ENCODE results near the gene TMEM269. TPM values are rescaled to one million over a fixed set of nuclear protein-coding genes. Genes with fewer than 3 reads are reported as not detected.

TMEM269 gene
- total and polyA plus RNA-seq, 2 experiments from 2014 or later, result 0.12 to 0.40 TPM

- no peaks in the 10 kb centered on the region for H3K9me3 ChIP-seq (ENCODE audit: low read depth)
- DNase-seq (ENCODE audit: low spot score), result no peak
- TF ChIP-seq EZH2 (IDR thresholded peaks at IDR 0.05; ENCODE audit: borderline replicate concordance) (no peak), EZH2phosphoT487 (IDR thresholded peaks at IDR 0.05; ENCODE audit: low read depth, severe bottlenecking, unreplicated experiment) (no peak), CTCF (IDR thresholded peaks at IDR 0.05; ENCODE audit: poor library complexity) (no peak)
- H3K79me2 ChIP-seq, result peaks cover 20% of the 10 kb centered on the region
- H3K27me3 ChIP-seq, result no peaks in the 10 kb centered on the region
- no peak overlapping the region for H3K27ac ChIP-seq
- H3K9me2 ChIP-seq (replicated peaks; ENCODE audit: insufficient read depth), result no peaks in the 10 kb centered on the region
- H3K4me1 ChIP-seq (ENCODE audit: insufficient read depth), result no peaks in the 10 kb centered on the region
- peaks cover 3% of the 10 kb centered on the region for H3K36me3 ChIP-seq (replicated peaks; ENCODE audit: insufficient read depth, low read depth)
- H4K20me1 ChIP-seq (ENCODE audit: insufficient read depth, poor library complexity, severe bottlenecking), result peaks cover 5% of the 10 kb centered on the region
- 92% methylated on average over 6 of the region's 6 CpGs for WGBS (ENCODE audit: low lambda C conversion rate, missing lambda C conversion rate)
- no peak overlapping the region for H3K4me3 ChIP-seq
- H2AFZ ChIP-seq, result no peak overlapping the region
- H3K4me2 ChIP-seq, result no peak overlapping the region
These were observed 8.3 kb upstream of the TMEM269 start for GRCh38 chr1:42776502-42776901.

GRCh38 chr1:42777852-42778251, 6.9 kb upstream of the TMEM269 start:
- H3K4me3 ChIP-seq, result no peak overlapping the region
- H3K27ac ChIP-seq, result no peak overlapping the region
- no peaks in the 10 kb centered on the region for H4K20me1 ChIP-seq (ENCODE audit: insufficient read depth, poor library complexity, severe bottlenecking)
- H3K4me1 ChIP-seq (ENCODE audit: insufficient read depth), result no peaks in the 10 kb centered on the region
- no peak for TF ChIP-seq EZH2 (IDR thresholded peaks at IDR 0.05; ENCODE audit: borderline replicate concordance)
- TF ChIP-seq CTCF (IDR thresholded peaks at IDR 0.05; ENCODE audit: poor library complexity), result peak; percentile 53
- no peak overlapping the region for H3K4me2 ChIP-seq
- H2AFZ ChIP-seq, result no peak overlapping the region
- DNase-seq (ENCODE audit: low spot score), result peak; percentile 47
- peaks cover 6% of the 10 kb centered on the region for H3K79me2 ChIP-seq
- H3K9me2 ChIP-seq (replicated peaks; ENCODE audit: insufficient read depth), result no peaks in the 10 kb centered on the region
- H3K27me3 ChIP-seq, result no peaks in the 10 kb centered on the region
- H3K36me3 ChIP-seq (replicated peaks; ENCODE audit: insufficient read depth, low read depth), result peaks cover 3% of the 10 kb centered on the region
- H3K9me3 ChIP-seq (ENCODE audit: low read depth), result no peaks in the 10 kb centered on the region

GRCh38 chr1:42779725-42780124, 5.1 kb upstream of the TMEM269 start:
- Histone ChIP-seq H3K4me2 (no peak overlapping the region), H3K36me3 (replicated peaks; ENCODE audit: insufficient read depth, low read depth) (peaks cover under 1% of the 10 kb centered on the region), H3K79me2 (peaks cover 5% of the 10 kb centered on the region), H3K4me3 (no peak overlapping the region), H3K4me1 (ENCODE audit: insufficient read depth) (no peaks in the 10 kb centered on the region), H3K9me3 (ENCODE audit: low read depth) (no peaks in the 10 kb centered on the region), H3K27ac (no peak overlapping the region), H2AFZ (no peak overlapping the region), H3K27me3 (no peaks in the 10 kb centered on the region), H3K9me2 (replicated peaks; ENCODE audit: insufficient read depth) (no peaks in the 10 kb centered on the region), H4K20me1 (ENCODE audit: insufficient read depth, poor library complexity, severe bottlenecking) (no peaks in the 10 kb centered on the region)
- TF ChIP-seq CTCF (IDR thresholded peaks at IDR 0.05; ENCODE audit: poor library complexity) (no peak), EZH2 (IDR thresholded peaks at IDR 0.05; ENCODE audit: borderline replicate concordance) (no peak), EZH2phosphoT487 (IDR thresholded peaks at IDR 0.05; ENCODE audit: low read depth, severe bottlenecking, unreplicated experiment) (no peak)
- WGBS (ENCODE audit: low lambda C conversion rate, missing lambda C conversion rate), result 80% methylated on average over 2 of the region's 2 CpGs
- DNase-seq (ENCODE audit: low spot score), result no peak

GRCh38 chr1:42780176-42780575, 4.6 kb upstream of the TMEM269 start:
- Histone ChIP-seq H3K9me2 (replicated peaks; ENCODE audit: insufficient read depth) (no peaks in the 10 kb centered on the region), H3K4me2 (no peak overlapping the region), H3K9me3 (ENCODE audit: low read depth) (no peaks in the 10 kb centered on the region), H3K27ac (no peak overlapping the region), H3K79me2 (peaks cover 5% of the 10 kb centered on the region), H4K20me1 (ENCODE audit: insufficient read depth, poor library complexity, severe bottlenecking) (no peaks in the 10 kb centered on the region), H3K36me3 (replicated peaks; ENCODE audit: insufficient read depth, low read depth) (no peaks in the 10 kb centered on the region), H3K4me3 (no peak overlapping the region), H2AFZ (no peak overlapping the region), H3K4me1 (ENCODE audit: insufficient read depth) (no peaks in the 10 kb centered on the region), H3K27me3 (no peaks in the 10 kb centered on the region)
- no peak for DNase-seq (ENCODE audit: low spot score)
- WGBS (ENCODE audit: low lambda C conversion rate, missing lambda C conversion rate), result 100% methylated on average over 1 of the region's 1 CpG
- TF ChIP-seq EZH2phosphoT487 (IDR thresholded peaks at IDR 0.05; ENCODE audit: low read depth, severe bottlenecking, unreplicated experiment), result no peak
- TF ChIP-seq EZH2 (IDR thresholded peaks at IDR 0.05; ENCODE audit: borderline replicate concordance), result no peak
- TF ChIP-seq CTCF (IDR thresholded peaks at IDR 0.05; ENCODE audit: poor library complexity), result no peak
